Glomerular endothelial cell (primary cell): Measurements from ENCODE around the gene SEC14L2. TPM values are rescaled to one million over a fixed set of nuclear protein-coding genes. Genes with fewer than 3 reads are reported as not detected.

ENCODE experiments used
- DNase-seq: peaks from one replicate; pipeline ENCODE4 v3.0.0-alpha.2; 2011; ENCODE audit warnings: low read depth, low spot score; ENCODE audit errors: extremely low read depth
- total RNA-seq: library from RNA; depleted of rRNA; stranded (reverse); fragments of >200 nt; gene quantifications from 2 replicates; pipeline ENCODE4 v1.2.3, GENCODE V29; 2015

Gene SEC14L2
- total RNA-seq, 1 donor from 2014 or later = 12.0 TPM

GRCh38 chr22:30424534-30425326 is 27.9 kb downstream of the SEC14L2 start:
- no peak for DNase-seq

DNA sequence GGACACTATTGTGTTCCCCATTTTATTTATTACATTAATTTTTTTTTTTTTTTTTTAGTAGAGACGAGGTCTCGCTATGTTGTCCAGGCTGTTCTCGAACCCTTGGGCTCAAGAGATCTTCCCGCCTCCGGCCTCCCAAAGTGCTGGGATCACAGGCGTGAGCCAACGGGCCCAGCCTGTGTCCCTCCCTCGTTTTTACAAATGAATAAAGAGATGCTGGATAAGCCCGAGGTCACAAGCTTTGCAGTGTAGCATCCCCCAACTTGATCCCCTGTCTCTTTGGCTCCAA is 28.5 kb downstream of the SEC14L2 start:
- no peak for DNase-seq

- no peak for DNase-seq
Measured at GRCh38 chr22:30425616-30426387, 29.0 kb downstream of the SEC14L2 start, which contains the start of gene MTFP1. TSS of gene MTFP1 (plus strand) at chr22:30425768. CDS start at chr22:30425880, 112 bp downstream.

- DNase-seq = no peak
Measured at GRCh38 chr22:30426388-30427353, 29.9 kb downstream of the SEC14L2 start.

DNA sequence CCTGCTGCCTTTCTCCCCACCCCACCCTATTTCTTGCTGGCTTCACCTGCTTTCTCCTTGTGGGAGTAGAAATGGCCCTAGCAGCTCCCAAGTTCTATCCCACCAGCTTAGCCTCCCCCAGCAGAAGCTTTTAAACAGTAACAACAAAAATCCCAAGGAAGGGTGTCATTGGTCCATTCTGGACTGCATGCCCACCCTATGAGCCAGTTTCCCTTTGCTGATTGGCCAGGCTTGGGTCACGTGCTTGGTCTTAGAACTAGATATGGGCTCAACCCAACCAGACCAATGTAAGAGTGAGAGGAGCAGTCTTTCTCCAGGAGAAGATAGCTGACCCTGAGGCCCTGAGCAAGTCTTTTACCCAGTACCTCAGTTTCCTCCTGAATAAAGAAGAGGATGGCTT is 31.1 kb downstream of the SEC14L2 start:
- no peak for DNase-seq

GRCh38 chr22:30429887-30430286 is 33.1 kb downstream of the SEC14L2 start:
- no peak for DNase-seq

- DNase-seq = no peak
Measured at GRCh38 chr22:30430933-30431332, 34.1 kb downstream of the SEC14L2 start.

GRCh38 chr22:30432096-30432495 is 35.3 kb downstream of the SEC14L2 start:
- no peak for DNase-seq

- no peak for DNase-seq
Measured at GRCh38 chr22:30432520-30432919, 35.7 kb downstream of the SEC14L2 start.

DNA sequence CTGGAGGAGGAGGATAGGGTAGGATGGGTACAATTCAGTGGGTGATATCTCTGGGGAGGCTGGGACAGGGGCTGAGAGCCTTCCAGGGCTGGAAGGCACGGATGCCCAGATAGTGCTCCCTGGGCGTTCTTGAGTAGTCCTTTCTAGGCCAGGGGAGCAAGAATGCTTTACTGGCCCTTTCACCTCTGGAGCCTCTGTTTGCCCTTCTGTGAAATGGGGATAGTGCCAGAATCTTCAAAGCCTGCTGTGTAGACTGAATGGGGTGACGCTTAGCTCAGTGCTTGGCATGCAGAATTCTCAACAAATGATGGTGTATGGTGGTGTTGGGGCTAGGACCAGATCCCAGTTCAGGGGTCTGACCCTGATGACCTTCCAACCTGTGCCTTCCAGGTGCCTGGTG is 36.4 kb downstream of the SEC14L2 start:
- DNase-seq = no peak

GRCh38 chr22:30433773-30434172 is 37.0 kb downstream of the SEC14L2 start:
- no peak for DNase-seq

DNA sequence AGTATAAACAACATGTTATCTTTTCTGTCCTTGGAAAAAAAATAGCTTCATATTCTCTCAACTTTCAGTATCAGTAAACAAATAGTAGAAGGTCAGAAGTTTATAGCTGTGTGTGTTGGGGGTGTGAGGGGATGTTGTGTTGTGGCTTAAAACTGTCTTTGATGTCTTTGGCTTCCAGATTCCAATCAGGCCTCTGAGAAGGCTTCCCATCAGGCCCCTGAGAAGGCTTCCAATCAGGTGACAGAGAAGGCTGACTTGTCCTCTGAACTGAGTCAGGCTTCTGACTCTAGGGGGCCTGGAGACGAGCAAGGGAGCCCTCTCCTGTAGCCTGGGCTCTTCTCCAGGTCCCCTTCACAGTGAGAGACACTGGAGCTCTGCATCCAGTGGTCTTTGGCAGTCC is 38.0 kb downstream of the SEC14L2 start:
- DNase-seq = no peak

- DNase-seq = no peak
Measured at GRCh38 chr22:30435674-30436126, 38.9 kb downstream of the SEC14L2 start.

DNA sequence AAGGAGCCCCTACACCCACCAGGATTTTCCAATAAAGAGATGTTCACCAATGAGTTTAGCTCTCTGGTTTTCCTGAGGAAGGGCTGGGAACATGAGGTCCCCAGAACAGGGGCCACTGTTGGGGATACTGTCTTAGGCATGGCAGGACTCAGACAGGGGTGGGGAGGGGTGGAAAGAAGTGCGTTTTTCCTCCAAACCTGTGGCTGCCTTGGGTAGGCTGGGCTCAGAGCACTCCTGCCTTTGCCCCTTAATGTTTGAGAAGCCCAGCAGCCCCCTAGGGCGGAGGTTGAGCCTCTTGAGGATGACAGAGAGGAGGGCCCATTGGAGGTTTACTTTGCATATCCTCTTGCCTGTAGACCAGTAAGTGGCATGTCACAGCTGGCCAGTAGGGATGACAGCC is 39.4 kb downstream of the SEC14L2 start:
- DNase-seq = no peak

DNA sequence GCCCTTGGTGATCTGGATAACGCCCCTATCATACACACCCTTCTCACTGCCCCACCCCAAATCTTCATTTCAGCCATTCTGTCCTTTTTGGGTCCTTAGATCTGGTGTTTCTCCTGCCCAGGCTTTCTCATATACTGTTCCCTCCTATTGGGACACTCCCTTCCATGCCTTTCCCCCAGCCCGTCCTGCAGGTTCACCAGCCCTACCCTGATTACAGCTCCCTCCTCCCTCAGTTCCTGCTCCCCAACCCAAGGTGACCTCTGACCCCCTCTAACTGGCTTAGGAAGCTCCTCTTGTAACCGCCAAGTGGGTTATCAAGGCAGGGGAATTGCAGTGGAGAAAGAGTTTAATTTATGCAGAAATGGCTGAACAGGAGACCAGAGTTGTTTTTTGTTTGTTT is 41.7 kb downstream of the SEC14L2 start:
- DNase-seq = no peak

DNA sequence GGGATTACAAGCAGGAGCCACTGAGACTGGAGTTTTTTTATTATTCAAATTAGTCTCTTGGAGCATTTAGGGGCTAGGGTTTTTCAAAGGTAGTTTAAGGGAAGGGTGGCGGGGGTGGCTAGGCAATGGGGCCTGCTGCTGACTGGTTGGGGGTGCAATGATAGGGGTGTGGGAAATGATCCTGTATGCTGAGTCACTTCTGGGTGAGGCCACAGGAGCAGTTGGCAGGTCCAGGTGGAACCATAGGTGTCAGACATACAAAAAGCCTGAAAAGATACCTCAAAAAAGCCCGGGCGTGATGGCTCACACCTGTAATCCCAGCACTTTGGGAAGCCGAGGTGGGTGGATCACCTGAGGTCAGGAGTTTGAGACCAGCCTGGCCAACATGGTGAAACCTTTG is 42.4 kb downstream of the SEC14L2 start:
- DNase-seq = no peak

GRCh38 chr22:30439836-30440235 is 43.0 kb downstream of the SEC14L2 start:
- DNase-seq = no peak

DNA sequence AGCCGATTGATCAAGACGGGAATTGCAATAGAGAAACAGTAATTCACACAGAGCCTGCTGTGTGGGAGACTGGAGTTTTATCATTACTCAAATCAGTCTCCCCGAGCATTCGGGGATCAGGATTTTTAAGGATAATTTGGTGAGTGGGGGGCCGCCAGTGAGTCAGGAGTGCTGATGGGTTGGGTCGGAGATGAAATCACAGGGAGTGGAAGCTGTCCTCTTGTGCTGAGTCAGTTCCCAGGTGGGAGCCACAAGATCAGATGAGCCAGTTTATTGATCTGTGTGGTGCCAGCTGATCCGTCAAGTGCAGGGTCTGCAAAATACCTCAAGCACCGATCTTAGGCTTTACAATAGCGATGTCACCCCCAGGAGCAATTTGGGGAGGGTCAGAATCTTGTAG is 44.3 kb downstream of the SEC14L2 start:
- DNase-seq = no peak

DNA sequence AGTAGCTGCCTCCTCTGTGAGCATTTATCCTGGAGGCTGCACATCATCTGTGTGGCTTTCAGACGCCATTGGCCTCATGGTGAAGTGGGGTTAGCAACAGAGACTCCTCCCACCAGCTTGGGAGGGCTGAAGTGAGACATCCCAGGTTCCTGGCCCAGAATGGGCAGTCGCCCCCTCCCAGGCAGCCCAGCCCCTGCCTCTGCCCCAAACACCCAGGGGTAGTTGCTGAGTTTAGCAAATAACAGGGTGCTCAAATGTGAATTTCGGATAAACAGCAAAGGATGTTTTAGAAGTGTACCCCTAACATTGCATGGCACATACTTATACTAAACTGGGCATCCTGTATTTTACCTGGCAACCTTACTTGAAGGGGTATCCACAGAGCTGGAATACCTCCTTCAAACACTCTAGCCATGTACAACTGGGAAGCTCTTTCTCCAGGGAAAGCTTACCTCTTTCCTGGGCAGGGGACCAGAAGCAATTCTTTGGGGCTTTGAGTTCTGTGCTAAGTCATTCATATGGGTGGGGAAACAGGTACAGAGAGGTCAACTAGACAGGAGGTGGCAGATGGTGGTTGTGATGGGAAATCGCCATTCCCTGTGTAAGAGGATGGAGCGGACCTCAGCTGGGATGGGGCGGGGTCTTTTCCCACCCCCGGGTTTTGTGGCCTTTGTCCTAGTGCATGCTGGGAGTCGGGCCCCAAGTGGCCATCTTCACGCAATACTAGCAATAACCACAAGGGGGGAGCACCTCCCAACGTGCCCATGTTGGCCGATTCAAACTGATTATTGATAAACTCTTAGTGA is 48.0 kb downstream of the SEC14L2 start:
- no peak for DNase-seq

DNA sequence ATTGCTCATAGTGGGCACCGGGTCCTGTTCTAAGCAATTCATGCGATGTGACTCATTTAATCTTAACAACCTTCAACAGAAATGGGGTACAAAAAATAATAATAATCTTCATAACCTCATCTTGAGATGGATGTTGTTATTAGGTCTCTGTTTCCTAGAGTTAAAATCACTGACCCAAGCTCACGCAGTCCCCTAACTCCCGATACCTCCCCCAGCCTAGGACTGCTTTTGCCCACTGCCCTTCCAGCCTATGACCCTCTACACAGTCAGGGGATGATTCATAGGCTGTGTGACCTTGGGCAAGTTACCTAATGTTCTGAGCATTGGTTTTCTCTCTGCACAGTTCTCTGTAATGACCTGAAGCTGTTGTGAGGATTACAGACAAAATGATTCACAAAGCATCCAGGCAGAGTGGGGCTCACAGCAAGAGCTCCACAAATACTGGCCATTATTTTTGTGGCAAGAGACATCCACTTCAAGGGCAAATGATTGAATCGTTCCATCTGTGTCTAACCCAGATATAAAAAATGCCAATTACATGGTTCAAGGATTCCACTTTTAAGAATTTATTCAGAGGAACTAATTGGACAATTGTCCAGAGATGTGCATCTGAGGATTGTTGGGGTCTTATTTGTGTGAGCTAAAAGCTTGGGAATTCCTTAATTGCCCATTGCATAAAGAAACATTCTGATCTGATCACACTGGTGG is 48.8 kb downstream of the SEC14L2 start:
- DNase-seq = no peak
